B cell (primary cell): Measurements from ENCODE around the gene POGLUT2. TPM values are rescaled to one million over a fixed set of nuclear protein-coding genes. Genes with fewer than 3 reads are reported as not detected.

Experiments used
- ATAC-seq: fragments of 200-7000 bp; cut with Tn5 transposase; one replicate; pipeline ENCODE4 v1.10.0; 2021; ENCODE audit warnings: low read depth, mild to moderate bottlenecking, moderate number of reproducible peaks, moderate library complexity
- CTCF ChIA-PET: fragments of 350-600 bp; sonication (Branson Sonifier 250); formaldehyde crosslinking; loops from one replicate; lab custom pipeline; 2021; ENCODE audit warnings: antibody characterized with exemption, inconsistent platforms; lab: Charles Lee
- POLR2A ChIA-PET: fragments of 350-600 bp; sonication (Branson Sonifier 250); formaldehyde crosslinking; loops from one replicate; lab custom pipeline; 2021; ENCODE audit warnings: antibody characterized with exemption; lab: Charles Lee
- DNase-seq: peaks from one replicate; pipeline ENCODE4 v3.0.0; 2013
- H2AFZ ChIP-seq: 2 replicates; pipeline ENCODE4 v1.6.1; 2012; ENCODE audit warnings: mild to moderate bottlenecking, low read depth, low read length; ENCODE audit not compliant: insufficient read depth, poor library complexity, severe bottlenecking
- H3K27ac ChIP-seq, 2 donors: 1 replicate in 1 of 2; 2 replicates in 1 of 2; pipeline ENCODE4 v1.5.1; 2012 to 2013; ENCODE audit warnings: low read length in 2 of 2, mild to moderate bottlenecking in 2 of 2, moderate library complexity in 1 of 2
- H3K27me3 ChIP-seq, 4 experiments: fragments of 200-600 bp in 1 of 4; sonication (generic) in 1 of 4; replicated peaks in 1 of 4; 1 replicate in 2 of 4; 2 replicates in 2 of 4; pipeline versions ENCODE4 v1.6.1 to v1.7.0; 2013 to 2016; ENCODE audit warnings: low read length in 3 of 4, mild to moderate bottlenecking in 2 of 4, mixed read lengths in 1 of 4, moderate library complexity in 1 of 4; ENCODE audit not compliant: insufficient read depth in 4 of 4, control insufficient read depth in 3 of 4; ENCODE audit errors: control extremely low read depth in 1 of 4
- H3K36me3 ChIP-seq, 2 experiments: replicated peaks in 1 of 2; 1 replicate in 1 of 2; 2 replicates in 1 of 2; pipeline versions ENCODE4 v1.6.1 to v1.7.1; 2013; ENCODE audit warnings: low read length in 1 of 2; ENCODE audit not compliant: insufficient read depth in 2 of 2, control insufficient read depth in 1 of 2; ENCODE audit errors: control extremely low read depth in 1 of 2, extremely low read depth in 1 of 2
- H3K4me1 ChIP-seq, 2 donors: fragments of 200-600 bp in 1 of 2; sonication (generic) in 1 of 2; 1 replicate in 1 of 2; 2 replicates in 1 of 2; pipeline versions ENCODE4 v1.5.1 to v1.6.1; 2013 to 2017; ENCODE audit warnings: low read length in 2 of 2; ENCODE audit not compliant: control insufficient read depth in 2 of 2, insufficient read depth in 2 of 2
- H3K4me2 ChIP-seq: replicated peaks from 2 replicates; pipeline ENCODE3; 2012; ENCODE audit warnings: mild to moderate bottlenecking, low read depth, low read length; ENCODE audit not compliant: poor library complexity, severe bottlenecking
- H3K4me3 ChIP-seq, 5 experiments: fragments of 200-600 bp in 1 of 5; sonication (generic) in 1 of 5; 1 replicate in 3 of 5; 2 replicates in 2 of 5; pipeline versions ENCODE4 v1.5.1 to v1.7.0; 2011 to 2016; ENCODE audit warnings: low read length in 4 of 5, mild to moderate bottlenecking in 4 of 5, low read depth in 2 of 5, control low read depth in 1 of 5, moderate library complexity in 1 of 5; ENCODE audit not compliant: insufficient read depth in 1 of 5; ENCODE audit errors: control extremely low read depth in 1 of 5, extremely low read depth in 1 of 5
- H3K79me2 ChIP-seq: fragments of 200-600 bp; sonication (generic); one replicate; pipeline ENCODE4 v1.6.0; 2016; ENCODE audit warnings: low read length; ENCODE audit not compliant: control insufficient read depth, insufficient read depth
- H3K9ac ChIP-seq: fragments of 200-600 bp; sonication (generic); 2 replicates; pipeline ENCODE4 v1.6.1; 2017; ENCODE audit warnings: mild to moderate bottlenecking, low read length, moderate library complexity
- H3K9me3 ChIP-seq, 3 donors: one replicate each; pipeline versions ENCODE4 v1.6.1 to v1.7.1; 2013; ENCODE audit warnings: low read length in 2 of 3; ENCODE audit not compliant: control insufficient read depth in 2 of 3, insufficient read depth in 1 of 3; ENCODE audit errors: control extremely low read depth in 1 of 3
- H4K20me1 ChIP-seq: 2 replicates; pipeline ENCODE4 v1.6.0; 2012; ENCODE audit warnings: mild to moderate bottlenecking, low read length; ENCODE audit not compliant: insufficient read depth, control insufficient read depth, poor library complexity, severe bottlenecking
- H3K27ac Mint-ChIP-seq: one replicate; pipeline ENCODE4 v1.8.0; 2021; ENCODE audit warnings: mixed read lengths
- H3K27me3 Mint-ChIP-seq: one replicate; pipeline ENCODE4 v1.8.0; 2021; ENCODE audit warnings: mixed read lengths
- H3K4me1 Mint-ChIP-seq: one replicate; pipeline ENCODE4 v1.8.0; 2021; ENCODE audit warnings: mixed read lengths
- H3K4me3 Mint-ChIP-seq: one replicate; pipeline ENCODE4 v1.8.0; 2021; ENCODE audit warnings: mixed read lengths
- H3K9me3 Mint-ChIP-seq: one replicate; pipeline ENCODE4 v1.8.0; 2022; ENCODE audit warnings: mixed read lengths; ENCODE audit not compliant: insufficient read depth
- CTCF ChIP-seq: fragments of 200-600 bp; IDR thresholded peaks from one replicate; pipeline ENCODE4 v1.8.0; 2022; ENCODE audit warnings: antibody characterized with exemption, mild to moderate bottlenecking
- EZH2 ChIP-seq: IDR thresholded peaks from 2 replicates; pipeline ENCODE4 v1.6.1; 2012; ENCODE audit warnings: borderline replicate concordance, low read depth, mild to moderate bottlenecking, moderate library complexity, low read length; ENCODE audit not compliant: insufficient read depth, poor library complexity, severe bottlenecking
- WGBS: methylation state at CpG from one replicate; pipeline ENCODE4 v1.1.5; 2013; ENCODE audit warnings: missing lambda C conversion rate; ENCODE audit not compliant: insufficient coverage; 5-methylcytosine and 5-hydroxymethylcytosine counted together
- intact Hi-C: fragments of 100-400 bp; cut with micrococcal nuclease; formaldehyde crosslinking; loops from one replicate; pipeline ENCODE4 v1.10.0; 2022
- polyA plus RNA-seq: library from polyadenylated mRNA; depleted of rRNA; stranded (reverse); fragments of >200 nt; gene quantifications from 2 replicates; pipeline ENCODE4 v1.2.3, GENCODE V29; 2012
- total RNA-seq, 2 donors: library from RNA; stranded (reverse); fragments of 120-200 nt in 1 of 2; gene quantifications; 1 replicate in 1 of 2; 2 replicates in 1 of 2; pipeline versions ENCODE4 v1.2.3 to v1.2.4, GENCODE V29; 2013 to 2022

POGLUT2 gene
- total and polyA plus RNA-seq, 2 donors (not counting 1 experiment from before 2014, with no cell fraction given): 0.12 TPM; not detected in 1

- Histone ChIP-seq H3K4me1 (peaks cover 24% of the 10 kb centered on the region in 2 donors), H3K36me3 (no peaks in the 10 kb centered on the region), H3K4me2 (peak overlapping the region; percentile 96), H2AFZ (peak overlapping the region; percentile 93), H3K9me3 (peaks cover 0 to 3% (median 0%) of the 10 kb centered on the region in 3 donors), H4K20me1 (no peaks in the 10 kb centered on the region), H3K27ac (no peak overlapping the region), H3K79me2 (no peaks in the 10 kb centered on the region), H3K4me3 (peak overlapping the region; percentile 52 to 68 (median 53)), H3K27me3 (peaks cover 0 to 18% (median 11%) of the 10 kb centered on the region in 4 experiments), H3K9ac (peak overlapping the region; percentile 78)
- Mint-ChIP-seq H3K4me1 (peaks cover 28% of the 10 kb centered on the region), H3K4me3 (peak overlapping the region; percentile 84), H3K27me3 (peaks cover 8% of the 10 kb centered on the region), H3K9me3 (no peaks in the 10 kb centered on the region), H3K27ac (peak overlapping the region; percentile 32)
- ChIA-PET POLR2A (interaction anchor here (1.1 to 2.5 kb wide), 4 partner anchors 26 to 207 kb away, joined by 3 to 16 read pairs (median 7); partner anchors contain the start of genes ERCC5, TEX30 and TPP2), CTCF (interaction anchor here (0.6 to 2.9 kb wide), 14 partner anchors 9 to 220 kb away, joined by 3 to 15 read pairs (median 6); partner anchors contain the start of genes ERCC5, TEX30 and TPP2)
- intact Hi-C loops: loop anchor here (1.0 kb wide), 4 partner anchors 26 to 219 kb away; partner anchors contain the start of genes TEX30 and TPP2
- ATAC-seq: no peak
- no peak for DNase-seq
- TF ChIP-seq EZH2: no peak
- no peak for TF ChIP-seq CTCF
- WGBS: 1% methylated on average over 63 of the region's 69 CpGs
Measured at GRCh38 chr13:102799426-102800144, 809 bp upstream of the POGLUT2 start.
